ENCODE results near the gene ODAM.
"Not testable (repeated sequence)": the region's sequence is repeated elsewhere in the genome, so short reads cannot be mapped to it uniquely, and the experiment has no call there.

ODAM gene

GRCh38 chr4:70203601-70204000, 8.1 kb downstream of the ODAM start:
- TF ChIP-seq POLR2A (IDR thresholded peaks at IDR 0.05; ENCODE audit: low read depth, low read length) (no peak), POU2F2 (IDR thresholded peaks at IDR 0.05; ENCODE audit: low read depth, low read length) (no peak), TAF1 (IDR thresholded peaks at IDR 0.05; ENCODE audit: low read depth, low read length) (no peak), SPI1 (IDR thresholded peaks at IDR 0.05; ENCODE audit: low read depth, low read length) (no peak), PAX5 (IDR thresholded peaks at IDR 0.05; ENCODE audit: insufficient read depth, low read length, severe bottlenecking) (no peak), POLR2AphosphoS5 (IDR thresholded peaks at IDR 0.05; ENCODE audit: low read depth, low read length) (no peak)
- FAIRE-seq (no peak), DNase-seq (ENCODE audit: insufficient read length, low spot score) (no peak)

- DNase-seq (ENCODE audit: insufficient read length, low spot score); FAIRE-seq: not testable (repeated sequence)
Observed at GRCh38 chr4:70212752-70213151, 17.2 kb downstream of the ODAM start.

- not testable (repeated sequence) for DNase-seq (ENCODE audit: insufficient read length, low spot score)
- peak; percentile 66 for FAIRE-seq
Observed at GRCh38 chr4:70216109-70216508, 20.6 kb downstream of the ODAM start.

GRCh38 chr4:70216550-70216949, 21.0 kb downstream of the ODAM start:
- not testable (repeated sequence) for DNase-seq (ENCODE audit: insufficient read length, low spot score); FAIRE-seq

GRCh38 chr4:70221389-70221788, 25.9 kb downstream of the ODAM start:
- DNase-seq (ENCODE audit: insufficient read length, low spot score), result not testable (repeated sequence)

GRCh38 chr4:70221818-70222217, 26.3 kb downstream of the ODAM start:
- not testable (repeated sequence) for DNase-seq (ENCODE audit: insufficient read length, low spot score); FAIRE-seq

More at GRCh38 chr4:70221389-70221788, 25.9 kb downstream of the ODAM start:
- FAIRE-seq, result not testable (repeated sequence)

- no peak for DNase-seq (ENCODE audit: insufficient read length, low spot score)
- TF ChIP-seq POLR2A (IDR thresholded peaks at IDR 0.05; ENCODE audit: low read depth, low read length), result no peak
- TF ChIP-seq POLR2AphosphoS5 (IDR thresholded peaks at IDR 0.05; ENCODE audit: low read depth, low read length), result no peak
- no peak for TF ChIP-seq PAX5 (IDR thresholded peaks at IDR 0.05; ENCODE audit: insufficient read depth, low read length, severe bottlenecking)
- TF ChIP-seq SPI1 (IDR thresholded peaks at IDR 0.05; ENCODE audit: low read depth, low read length), result no peak
- TF ChIP-seq POU2F2 (IDR thresholded peaks at IDR 0.05; ENCODE audit: low read depth, low read length), result no peak
- no peak for TF ChIP-seq TAF1 (IDR thresholded peaks at IDR 0.05; ENCODE audit: low read depth, low read length)
- FAIRE-seq, result no peak
Observed at GRCh38 chr4:70225824-70226223, 30.3 kb downstream of the ODAM start, which contains the start of gene FDCSP. Gene FDCSP, plus strand, starts transcription at chr4:70226124. Its CDS starts 5,071 bp downstream, at chr4:70231195.

GRCh38 chr4:70236125-70236524, 40.6 kb downstream of the ODAM start:
- FAIRE-seq (no peak), DNase-seq (ENCODE audit: insufficient read length, low spot score) (no peak)
- TF ChIP-seq SPI1 (IDR thresholded peaks at IDR 0.05; ENCODE audit: low read depth, low read length) (no peak), POU2F2 (IDR thresholded peaks at IDR 0.05; ENCODE audit: low read depth, low read length) (no peak), POLR2A (IDR thresholded peaks at IDR 0.05; ENCODE audit: low read depth, low read length) (no peak), PAX5 (IDR thresholded peaks at IDR 0.05; ENCODE audit: insufficient read depth, low read length, severe bottlenecking) (no peak), TAF1 (IDR thresholded peaks at IDR 0.05; ENCODE audit: low read depth, low read length) (no peak), POLR2AphosphoS5 (IDR thresholded peaks at IDR 0.05; ENCODE audit: low read depth, low read length) (no peak)

GRCh38 chr4:70239131-70239883, 43.8 kb downstream of the ODAM start:
- DNase-seq (ENCODE audit: insufficient read length, low spot score) (no peak), FAIRE-seq (no peak)
- TF ChIP-seq POU2F2 (IDR thresholded peaks at IDR 0.05; ENCODE audit: low read depth, low read length) (no peak), PAX5 (IDR thresholded peaks at IDR 0.05; ENCODE audit: insufficient read depth, low read length, severe bottlenecking) (no peak), POLR2AphosphoS5 (IDR thresholded peaks at IDR 0.05; ENCODE audit: low read depth, low read length) (no peak), SPI1 (IDR thresholded peaks at IDR 0.05; ENCODE audit: low read depth, low read length) (no peak)

- TF ChIP-seq POU2F2 (IDR thresholded peaks at IDR 0.05; ENCODE audit: low read depth, low read length) (no peak), TAF1 (IDR thresholded peaks at IDR 0.05; ENCODE audit: low read depth, low read length) (no peak), POLR2AphosphoS5 (IDR thresholded peaks at IDR 0.05; ENCODE audit: low read depth, low read length) (no peak), PAX5 (IDR thresholded peaks at IDR 0.05; ENCODE audit: insufficient read depth, low read length, severe bottlenecking) (no peak), POLR2A (IDR thresholded peaks at IDR 0.05; ENCODE audit: low read depth, low read length) (no peak), SPI1 (IDR thresholded peaks at IDR 0.05; ENCODE audit: low read depth, low read length) (no peak)
- FAIRE-seq (no peak), DNase-seq (ENCODE audit: insufficient read length, low spot score) (no peak)
Observed at GRCh38 chr4:70239884-70240591, 44.5 kb downstream of the ODAM start.

GRCh38 chr4:70242297-70242696, 46.8 kb downstream of the ODAM start, which contains the start of gene CSN3:
Gene CSN3, plus strand, starts transcription at chr4:70242597. Its CDS starts 2,223 bp downstream, at chr4:70244820.
- peak; percentile 28 for FAIRE-seq

More at GRCh38 chr4:70242297-70242696, 46.8 kb downstream of the ODAM start, which contains the start of gene CSN3:
- DNase-seq (ENCODE audit: insufficient read length, low spot score), result not testable (repeated sequence)

Measured in GM12891 (cell line).